ENCODE measurements around the gene SPRR1B. TPM values are rescaled to one million over a fixed set of nuclear protein-coding genes. Genes with fewer than 3 reads are reported as not detected.
"Not testable (repeated sequence)": the region's sequence is repeated elsewhere in the genome, so short reads cannot be mapped to it uniquely, and the experiment has no call there.

The SPRR1B gene
- polyA plus RNA-seq (ENCODE audit: insufficient read length in 4 of 4): not detected

- DNase-seq (ENCODE audit: low read depth in 4 of 4, low spot score in 2 of 4): no peak
Observed at GRCh38 chr1:153030895-153031294, at the start of gene SPRR1B. Gene SPRR1B (plus strand): TSS chr1:153031203. CDS start chr1:153032346, 1,143 bp downstream.

GRCh38 chr1:152982076-152982475, 48.9 kb upstream of the SPRR1B start:
- DNase-seq (ENCODE audit: low read depth in 4 of 4, low spot score in 2 of 4): no peak

GRCh38 chr1:152983234-152983633, 47.8 kb upstream of the SPRR1B start:
- no peak for DNase-seq (ENCODE audit: low read depth in 4 of 4, low spot score in 2 of 4)

- no peak for DNase-seq (ENCODE audit: low read depth in 4 of 4, low spot score in 2 of 4)
Observed at GRCh38 chr1:152983743-152984142, 47.3 kb upstream of the SPRR1B start, which contains the start of gene SPRR1A. Gene SPRR1A (plus strand): TSS chr1:152984081. CDS start chr1:152985231, 1,150 bp downstream.

GRCh38 chr1:152986578-152986977, 44.4 kb upstream of the SPRR1B start:
- no peak for DNase-seq (ENCODE audit: low read depth in 4 of 4, low spot score in 2 of 4)

- DNase-seq (ENCODE audit: low read depth in 4 of 4, low spot score in 2 of 4): no peak
Observed at GRCh38 chr1:152993186-152993585, 37.8 kb upstream of the SPRR1B start.

GRCh38 chr1:152995842-152996241, 35.2 kb upstream of the SPRR1B start:
- DNase-seq (ENCODE audit: low read depth in 4 of 4, low spot score in 2 of 4): no peak

GRCh38 chr1:152996633-152997400, 34.2 kb upstream of the SPRR1B start:
- no peak for DNase-seq (ENCODE audit: low read depth in 4 of 4, low spot score in 2 of 4)

GRCh38 chr1:152997901-152998300, 33.1 kb upstream of the SPRR1B start:
- no peak for DNase-seq (ENCODE audit: low read depth in 4 of 4, low spot score in 2 of 4)

GRCh38 chr1:152998476-152998875, 32.5 kb upstream of the SPRR1B start:
- DNase-seq (ENCODE audit: low read depth in 4 of 4, low spot score in 2 of 4): no peak

GRCh38 chr1:152999818-153000217, 31.2 kb upstream of the SPRR1B start:
- no peak for DNase-seq (ENCODE audit: low read depth in 4 of 4, low spot score in 2 of 4)

- DNase-seq (ENCODE audit: low read depth in 4 of 4, low spot score in 2 of 4): no peak
Observed at GRCh38 chr1:153000294-153000693, 30.7 kb upstream of the SPRR1B start.

- DNase-seq (ENCODE audit: low read depth in 4 of 4, low spot score in 2 of 4): no peak
Observed at GRCh38 chr1:153001382-153001781, 29.6 kb upstream of the SPRR1B start, which contains the start of gene SPRR3. Gene SPRR3 (plus strand): TSS chr1:153001749. CDS start chr1:153003021, 1,272 bp downstream.

- DNase-seq (ENCODE audit: low read depth in 4 of 4, low spot score in 2 of 4): not testable (repeated sequence)
Observed at GRCh38 chr1:153011235-153011758, 19.7 kb upstream of the SPRR1B start.

GRCh38 chr1:153021829-153022228, 9.2 kb upstream of the SPRR1B start:
- DNase-seq (ENCODE audit: low read depth in 4 of 4, low spot score in 2 of 4): not testable (repeated sequence)

- DNase-seq (ENCODE audit: low read depth in 4 of 4, low spot score in 2 of 4): not testable (repeated sequence)
Observed at GRCh38 chr1:153022340-153022739, 8.7 kb upstream of the SPRR1B start.

- DNase-seq (ENCODE audit: low read depth in 4 of 4, low spot score in 2 of 4): no peak
Observed at GRCh38 chr1:153023109-153023508, 7.9 kb upstream of the SPRR1B start.

GRCh38 chr1:153024413-153024812, 6.6 kb upstream of the SPRR1B start:
- DNase-seq (ENCODE audit: low read depth in 4 of 4, low spot score in 2 of 4): no peak

GRCh38 chr1:153025797-153026196, 5.2 kb upstream of the SPRR1B start:
- no peak for DNase-seq (ENCODE audit: low read depth in 4 of 4, low spot score in 2 of 4)

- no peak for DNase-seq (ENCODE audit: low read depth in 4 of 4, low spot score in 2 of 4)
Observed at GRCh38 chr1:153028766-153029165, 2.2 kb upstream of the SPRR1B start.

- no peak for DNase-seq (ENCODE audit: low read depth in 4 of 4, low spot score in 2 of 4)
Observed at GRCh38 chr1:153032073-153032472, 1.1 kb downstream of the SPRR1B start.

GRCh38 chr1:153032677-153033308, 1.8 kb downstream of the SPRR1B start:
- no peak for DNase-seq (ENCODE audit: low read depth in 4 of 4, low spot score in 2 of 4)

Data from left renal cortex interstitium (tissue), 4 donors.